Measurements from ENCODE around the gene ACSM5. TPM values are rescaled to one million over a fixed set of nuclear protein-coding genes. Genes with fewer than 3 reads are reported as not detected.
A peak's percentile ranks its signal among the peaks of the same experiment; 100 is the strongest.

The ACSM5 gene
- total and polyA plus RNA-seq, 10 donors = 1.00 to 8.8 (median 3.3) TPM

DNA sequence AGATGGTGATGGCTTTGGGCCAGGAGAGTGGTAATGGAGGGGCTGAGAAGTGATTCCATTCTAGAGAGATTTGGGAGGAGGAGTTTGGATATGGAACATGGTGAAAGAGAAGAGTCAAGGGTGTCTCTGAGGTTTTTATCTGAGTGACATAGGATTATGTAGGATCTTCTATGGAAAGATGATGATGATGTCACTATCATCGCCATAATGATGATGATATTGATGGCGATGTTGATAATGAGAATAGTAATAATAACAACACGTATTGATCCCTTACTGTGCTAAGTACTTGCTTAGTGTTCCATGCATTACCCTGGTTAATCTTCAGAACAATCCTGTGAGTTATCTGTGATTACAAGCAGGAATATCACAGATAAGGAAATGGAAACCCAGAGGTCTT lies 21.4 kb upstream of the ACSM5 start:
- H3K9me3 ChIP-seq = no peaks in the 10 kb centered on the region
- TF ChIP-seq, protein P1, sequence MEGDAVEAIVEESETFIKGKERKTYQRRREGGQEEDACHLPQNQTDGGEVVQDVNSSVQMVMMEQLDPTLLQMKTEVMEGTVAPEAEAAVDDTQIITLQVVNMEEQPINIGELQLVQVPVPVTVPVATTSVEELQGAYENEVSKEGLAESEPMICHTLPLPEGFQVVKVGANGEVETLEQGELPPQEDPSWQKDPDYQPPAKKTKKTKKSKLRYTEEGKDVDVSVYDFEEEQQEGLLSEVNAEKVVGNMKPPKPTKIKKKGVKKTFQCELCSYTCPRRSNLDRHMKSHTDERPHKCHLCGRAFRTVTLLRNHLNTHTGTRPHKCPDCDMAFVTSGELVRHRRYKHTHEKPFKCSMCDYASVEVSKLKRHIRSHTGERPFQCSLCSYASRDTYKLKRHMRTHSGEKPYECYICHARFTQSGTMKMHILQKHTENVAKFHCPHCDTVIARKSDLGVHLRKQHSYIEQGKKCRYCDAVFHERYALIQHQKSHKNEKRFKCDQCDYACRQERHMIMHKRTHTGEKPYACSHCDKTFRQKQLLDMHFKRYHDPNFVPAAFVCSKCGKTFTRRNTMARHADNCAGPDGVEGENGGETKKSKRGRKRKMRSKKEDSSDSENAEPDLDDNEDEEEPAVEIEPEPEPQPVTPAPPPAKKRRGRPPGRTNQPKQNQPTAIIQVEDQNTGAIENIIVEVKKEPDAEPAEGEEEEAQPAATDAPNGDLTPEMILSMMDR (IDR thresholded peaks at IDR 0.05 in 8 of 11, conservative IDR thresholded peaks at IDR 0.05 in 3 of 11) = no peak
- TF ChIP-seq POLR2A (IDR thresholded peaks at IDR 0.05) = no peak
- no peak overlapping the region for H3K4me3 ChIP-seq
- WGBS, 5 donors = 85 to 99% (median 96%) methylated on average over 3 of the region's 3 CpGs
- no peaks in the 10 kb centered on the region for H3K36me3 ChIP-seq
- no peak for DNase-seq
- peaks cover 0 to 21% (median 0%) of the 10 kb centered on the region in 7 donors for H3K27me3 ChIP-seq (replicated peaks in 1 of 7)
- intact Hi-C loops (cut with DNase I; ENCODE audit: low total_unique reads) = loop anchor here (5.0 kb wide), 1 partner anchor 481 kb away; no protein-coding TSS in a partner anchor
- no peak overlapping the region for H3K27ac ChIP-seq
- peaks cover 0 to 17% (median 4%) of the 10 kb centered on the region in 6 donors for H3K4me1 ChIP-seq

DNA sequence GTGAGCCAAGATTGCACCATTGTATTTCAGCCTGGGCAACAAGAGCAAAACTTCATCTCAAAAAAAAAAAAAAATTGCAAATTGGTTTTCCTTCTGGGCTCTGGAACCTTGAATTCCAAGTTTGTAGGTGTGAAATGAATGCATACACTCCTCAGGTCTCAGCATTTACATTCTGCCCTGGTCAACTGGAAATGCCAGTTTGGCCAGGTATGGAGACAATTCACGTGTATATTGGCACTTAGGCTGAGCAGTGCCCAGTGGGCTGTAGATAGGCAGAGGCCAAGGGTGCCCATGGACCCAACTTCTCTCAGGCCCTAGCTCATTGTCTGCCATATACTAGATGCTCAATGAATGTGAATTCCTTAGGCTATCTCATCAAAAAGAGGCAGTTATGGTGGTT lies 20.5 kb upstream of the ACSM5 start:
- H3K9me3 ChIP-seq = no peaks in the 10 kb centered on the region
- intact Hi-C loops (cut with DNase I; ENCODE audit: low total_unique reads) = loop anchor here (5.0 kb wide), 1 partner anchor 482 kb away; no protein-coding TSS in a partner anchor
- no peaks in the 10 kb centered on the region for H3K36me3 ChIP-seq
- peaks cover 0 to 18% (median 5%) of the 10 kb centered on the region in 6 donors for H3K4me1 ChIP-seq
- TF ChIP-seq, protein P1 (IDR thresholded peaks at IDR 0.05 in 8 of 11, conservative IDR thresholded peaks at IDR 0.05 in 3 of 11) = no peak
- no peak for TF ChIP-seq POLR2A (IDR thresholded peaks at IDR 0.05)
- no peak for TF ChIP-seq POLR2AphosphoS5 (IDR thresholded peaks at IDR 0.05)
- 61 to 70% (median 69%) methylated on average over 1 of the region's 1 CpG for whole genome bisulfite sequencing, 5 donors
- no peak overlapping the region for H3K27ac ChIP-seq
- DNase-seq = no peak
- peaks cover 0 to 21% (median 0%) of the 10 kb centered on the region in 7 donors for H3K27me3 ChIP-seq (replicated peaks in 1 of 7)
- H3K4me3 ChIP-seq = no peak overlapping the region

DNA sequence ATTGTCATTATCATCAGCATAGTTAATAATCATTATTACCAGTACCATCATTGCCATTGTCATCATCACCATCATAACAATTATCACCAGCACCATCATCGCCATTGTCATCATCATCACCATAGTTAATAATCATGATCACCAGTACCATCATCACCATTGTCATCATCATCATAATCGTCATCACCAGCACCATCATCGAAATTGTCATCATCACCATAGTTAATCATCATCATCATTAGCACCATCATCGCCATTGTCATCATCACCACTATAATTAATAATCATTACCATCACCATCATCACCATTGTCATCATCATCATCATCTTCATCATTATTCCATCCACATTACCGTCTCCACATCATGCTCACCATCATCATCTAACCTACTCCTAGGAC lies 18.3 kb upstream of the ACSM5 start:
- TF ChIP-seq POLR2AphosphoS5 (IDR thresholded peaks at IDR 0.05) (no peak), POLR2A (IDR thresholded peaks at IDR 0.05) (no peak)
- TF ChIP-seq, protein P1 (IDR thresholded peaks at IDR 0.05 in 8 of 11, conservative IDR thresholded peaks at IDR 0.05 in 3 of 11) = no peak
- Histone ChIP-seq H3K27me3 (replicated peaks in 1 of 7) (peaks cover 0 to 18% (median 0%) of the 10 kb centered on the region in 7 donors), H3K4me1 (peaks cover 0 to 22% (median 6%) of the 10 kb centered on the region in 6 donors), H3K9me3 (no peaks in the 10 kb centered on the region), H3K36me3 (no peaks in the 10 kb centered on the region), H3K27ac (no peak overlapping the region), H3K4me3 (no peak overlapping the region)
- 89 to 97% (median 93%) methylated on average over 5 of the region's 5 CpGs for WGBS, 5 donors
- intact Hi-C loops (cut with DNase I; ENCODE audit: low total_unique reads) = no loop called here
- DNase-seq = no peak

DNA sequence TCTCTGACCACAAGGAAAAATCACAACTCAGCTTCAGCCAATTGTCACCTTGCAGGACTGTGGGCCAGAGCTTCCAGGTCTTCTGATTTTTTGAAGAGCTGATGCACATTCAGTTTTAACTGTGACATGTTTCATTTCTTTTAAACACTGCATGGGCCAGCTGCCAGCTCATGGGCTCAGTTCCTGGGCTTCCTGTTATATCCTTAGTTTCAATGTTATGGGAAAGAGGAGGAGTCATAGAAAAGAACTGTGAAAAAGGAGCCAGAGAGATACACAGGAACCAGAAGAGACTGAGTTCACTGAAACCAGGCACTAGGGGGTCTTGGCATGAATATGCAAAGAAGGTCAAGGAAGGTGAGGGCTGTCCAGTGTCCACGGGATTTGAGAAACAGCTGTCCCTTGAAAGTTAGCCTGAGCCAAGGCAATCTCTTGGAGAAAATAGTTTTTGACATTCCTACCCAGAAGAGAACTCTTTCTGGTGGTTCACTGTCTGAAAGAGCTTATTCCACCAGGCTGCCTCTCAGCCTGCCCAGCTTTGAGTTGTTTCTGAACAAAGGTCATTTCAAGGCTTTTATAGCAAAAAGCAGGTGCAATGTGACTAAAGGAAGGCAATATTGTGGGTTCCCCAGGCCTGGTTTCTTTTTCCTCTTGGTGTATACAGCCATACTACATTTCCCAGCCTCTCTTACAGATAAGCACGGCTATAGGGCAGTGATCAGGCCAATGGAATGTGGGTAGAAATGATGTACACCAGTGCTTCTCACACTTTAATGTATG lies 15.3 kb upstream of the ACSM5 start:
- H3K4me1 ChIP-seq = peaks cover 0 to 18% (median 1%) of the 10 kb centered on the region in 6 donors
- intact Hi-C loops (cut with DNase I; ENCODE audit: low total_unique reads) = no loop called here
- peak overlapping the region in 4 of 8 donors; percentile 7 to 55 (median 28) for H3K27ac ChIP-seq
- H3K27me3 ChIP-seq (replicated peaks in 1 of 7) = no peaks in the 10 kb centered on the region
- no peak for TF ChIP-seq POLR2AphosphoS5 (IDR thresholded peaks at IDR 0.05)
- TF ChIP-seq POLR2A (IDR thresholded peaks at IDR 0.05) = no peak
- TF ChIP-seq, protein P1 (IDR thresholded peaks at IDR 0.05 in 8 of 11, conservative IDR thresholded peaks at IDR 0.05 in 3 of 11) = no peak
- no peaks in the 10 kb centered on the region for H3K36me3 ChIP-seq
- no peak overlapping the region for H3K4me3 ChIP-seq
- WGBS, 5 donors = 41 to 77% (median 52%) methylated on average over 2 of the region's 2 CpGs
- DNase-seq = no peak
- no peaks in the 10 kb centered on the region for H3K9me3 ChIP-seq
